ENCODE results near the gene TAF5L. TPM values are rescaled to one million over a fixed set of nuclear protein-coding genes. Genes with fewer than 3 reads are reported as not detected.

The TAF5L gene
- total and polyA plus RNA-seq, 2 experiments from 2014 or later: 5.4 to 13.0 TPM

DNA sequence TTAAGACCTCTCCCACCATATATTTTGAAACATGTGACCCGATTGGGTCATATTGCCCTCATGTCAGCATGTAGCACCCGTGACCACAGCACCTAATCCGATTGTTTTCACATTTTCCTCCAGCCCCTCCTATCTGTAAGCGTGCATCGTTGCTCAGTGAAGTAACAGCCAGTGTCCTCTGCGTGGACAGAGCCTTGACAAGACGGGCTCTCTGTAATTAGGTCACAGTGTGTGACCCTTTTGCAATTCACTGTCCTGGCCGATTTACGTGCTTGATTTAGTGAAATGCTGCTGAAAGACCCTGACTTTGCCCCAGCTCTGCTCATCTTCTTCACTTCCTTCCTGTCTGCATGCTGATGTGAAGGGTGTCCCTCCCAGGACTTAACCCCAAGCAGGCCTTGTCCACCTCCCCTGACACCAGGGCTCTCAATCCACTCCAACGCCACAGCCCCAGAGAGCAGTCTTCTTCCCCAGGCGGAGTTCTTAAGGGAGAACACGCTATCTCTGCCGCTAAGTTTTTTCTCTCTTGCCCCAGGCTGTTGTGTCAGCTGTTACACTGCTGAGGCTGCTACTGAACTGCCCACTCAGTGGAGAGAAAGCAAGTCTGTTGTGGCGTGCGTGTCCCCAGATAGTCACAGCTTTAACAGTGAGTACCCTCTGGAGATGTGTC lies 19.5 kb upstream of the TAF5L start:
- Histone ChIP-seq H3K79me2 (peaks cover 2% of the 10 kb centered on the region), H3K36me3 (replicated peaks; ENCODE audit: insufficient read depth, low read depth) (no peaks in the 10 kb centered on the region), H3K4me3 (no peak overlapping the region), H3K9me2 (replicated peaks; ENCODE audit: insufficient read depth) (no peaks in the 10 kb centered on the region), H3K4me1 (ENCODE audit: insufficient read depth) (no peaks in the 10 kb centered on the region), H3K27ac (no peak overlapping the region), H4K20me1 (ENCODE audit: insufficient read depth, poor library complexity, severe bottlenecking) (no peaks in the 10 kb centered on the region), H3K4me2 (no peak overlapping the region), H2AFZ (no peak overlapping the region), H3K27me3 (no peaks in the 10 kb centered on the region), H3K9me3 (ENCODE audit: low read depth) (no peaks in the 10 kb centered on the region)
- TF ChIP-seq EZH2 (IDR thresholded peaks at IDR 0.05; ENCODE audit: borderline replicate concordance): no peak
- no peak for TF ChIP-seq CTCF (IDR thresholded peaks at IDR 0.05; ENCODE audit: poor library complexity)
- no peak for TF ChIP-seq EZH2phosphoT487 (IDR thresholded peaks at IDR 0.05; ENCODE audit: low read depth, severe bottlenecking, unreplicated experiment)
- WGBS (ENCODE audit: low lambda C conversion rate, missing lambda C conversion rate): 95% methylated on average over 15 of the region's 15 CpGs
- no peak for DNase-seq (ENCODE audit: low spot score)

- no peaks in the 10 kb centered on the region for H4K20me1 ChIP-seq (ENCODE audit: insufficient read depth, poor library complexity, severe bottlenecking)
- no peak for DNase-seq (ENCODE audit: low spot score)
- no peak for TF ChIP-seq EZH2phosphoT487 (IDR thresholded peaks at IDR 0.05; ENCODE audit: low read depth, severe bottlenecking, unreplicated experiment)
- TF ChIP-seq CTCF (IDR thresholded peaks at IDR 0.05; ENCODE audit: poor library complexity): no peak
- WGBS (ENCODE audit: low lambda C conversion rate, missing lambda C conversion rate): 95% methylated on average over 6 of the region's 6 CpGs
- H3K9me2 ChIP-seq (replicated peaks; ENCODE audit: insufficient read depth): no peaks in the 10 kb centered on the region
- H3K27ac ChIP-seq: no peak overlapping the region
- H3K4me2 ChIP-seq: no peak overlapping the region
- H3K36me3 ChIP-seq (replicated peaks; ENCODE audit: insufficient read depth, low read depth): no peaks in the 10 kb centered on the region
- H2AFZ ChIP-seq: no peak overlapping the region
- H3K4me3 ChIP-seq: no peak overlapping the region
- no peaks in the 10 kb centered on the region for H3K27me3 ChIP-seq
- peaks cover 6% of the 10 kb centered on the region for H3K79me2 ChIP-seq
- no peaks in the 10 kb centered on the region for H3K4me1 ChIP-seq (ENCODE audit: insufficient read depth)
- H3K9me3 ChIP-seq (ENCODE audit: low read depth): no peaks in the 10 kb centered on the region
Measured at GRCh38 chr1:229643996-229644745, 18.2 kb upstream of the TAF5L start.

GRCh38 chr1:229642970-229643369 lies 17.0 kb upstream of the TAF5L start:
- TF ChIP-seq CTCF (IDR thresholded peaks at IDR 0.05; ENCODE audit: poor library complexity): no peak
- no peak for TF ChIP-seq EZH2phosphoT487 (IDR thresholded peaks at IDR 0.05; ENCODE audit: low read depth, severe bottlenecking, unreplicated experiment)
- TF ChIP-seq EZH2 (IDR thresholded peaks at IDR 0.05; ENCODE audit: borderline replicate concordance): no peak
- peaks cover 6% of the 10 kb centered on the region for H3K79me2 ChIP-seq
- H3K4me1 ChIP-seq (ENCODE audit: insufficient read depth): no peaks in the 10 kb centered on the region
- no peak overlapping the region for H2AFZ ChIP-seq
- no peak overlapping the region for H3K4me3 ChIP-seq
- no peak overlapping the region for H3K4me2 ChIP-seq
- DNase-seq (ENCODE audit: low spot score): no peak
- no peak overlapping the region for H3K27ac ChIP-seq
- no peaks in the 10 kb centered on the region for H3K27me3 ChIP-seq
- H3K9me2 ChIP-seq (replicated peaks; ENCODE audit: insufficient read depth): no peaks in the 10 kb centered on the region
- 97% methylated on average over 4 of the region's 4 CpGs for WGBS (ENCODE audit: low lambda C conversion rate, missing lambda C conversion rate)
- no peaks in the 10 kb centered on the region for H3K9me3 ChIP-seq (ENCODE audit: low read depth)
- no peaks in the 10 kb centered on the region for H3K36me3 ChIP-seq (replicated peaks; ENCODE audit: insufficient read depth, low read depth)
- H4K20me1 ChIP-seq (ENCODE audit: insufficient read depth, poor library complexity, severe bottlenecking): no peaks in the 10 kb centered on the region

Data from hepatocyte (in vitro differentiated cells).